Tibial nerve (tissue), 3 donors: ENCODE measurements around the gene DLX5.

Experiments used
- CTCF ChIP-seq, 5 experiments: fragments of 200-600 bp in 3 of 5; fragments of 450-650 bp in 2 of 5; sonication (generic) in 3 of 5; IDR thresholded peaks; one replicate each; pipeline ENCODE4 v1.5.1; 2016 to 2019; ENCODE audit warnings: antibody characterized with exemption in 5 of 5, mild to moderate bottlenecking in 3 of 5, moderate library complexity in 2 of 5
- POLR2A ChIP-seq, 2 donors: fragments of 450-650 bp; IDR thresholded peaks; one replicate each; pipeline ENCODE4 v1.6.1; 2017; ENCODE audit warnings: antibody characterized with exemption in 2 of 2, mild to moderate bottlenecking in 2 of 2, moderate library complexity in 2 of 2

GRCh38 chr7:96998744-96999143, 25.9 kb downstream of the DLX5 start:
- TF ChIP-seq POLR2A (IDR thresholded peaks at IDR 0.05): no peak
- TF ChIP-seq CTCF (IDR thresholded peaks at IDR 0.05): no peak
